HepG2 (cell line): Measurements from ENCODE around the gene MLST8. TPM values are rescaled to one million over a fixed set of nuclear protein-coding genes. Genes with fewer than 3 reads are reported as not detected.

Experiments
- ELF3 ChIP-seq: IDR thresholded peaks from 2 replicates; pipeline ENCODE4 v1.6.1; 2016; ENCODE audit warnings: missing genetic modification reagents, missing compliant biosample characterization
- KDM1A ChIP-seq: IDR thresholded peaks from 2 replicates; pipeline ENCODE4 v1.6.1; 2016; ENCODE audit warnings: missing compliant biosample characterization
- KMT2B ChIP-seq: IDR thresholded peaks from 2 replicates; pipeline ENCODE4 v1.6.1; 2016; ENCODE audit warnings: missing genetic modification reagents, missing compliant biosample characterization
- TOE1 ChIP-seq: sonication (generic); formaldehyde crosslinking; IDR thresholded peaks from 2 replicates; pipeline ENCODE4 v1.4.0; 2020; ENCODE audit warnings: mild to moderate bottlenecking, missing genetic modification reagents
- U2AF1 ChIP-seq: fragments of 200-400 bp; formaldehyde crosslinking; optimal IDR thresholded peaks from 2 replicates; pipeline ENCODE3; 2017; ENCODE audit warnings: mild to moderate bottlenecking, low read depth, low read length
- ZIK1 ChIP-seq: sonication (generic); formaldehyde crosslinking; IDR thresholded peaks from 2 replicates; pipeline ENCODE4 v1.5.0; 2020; ENCODE audit warnings: mild to moderate bottlenecking, low read depth, missing genetic modification reagents, borderline replicate concordance
- ZNF251 ChIP-seq: sonication (generic); formaldehyde crosslinking; IDR thresholded peaks from 2 replicates; pipeline ENCODE4 v1.9.0; 2021; ENCODE audit warnings: mild to moderate bottlenecking, missing genetic modification reagents
- ZNF496 ChIP-seq: sonication (generic); formaldehyde crosslinking; IDR thresholded peaks from 2 replicates; pipeline ENCODE4 v1.8.1; 2023; ENCODE audit warnings: mild to moderate bottlenecking, moderate library complexity, missing genetic modification reagents; ENCODE audit not compliant: insufficient replicate concordance
- ZNF501 ChIP-seq: sonication (generic); formaldehyde crosslinking; IDR thresholded peaks from 2 replicates; pipeline ENCODE4 v1.5.1; 2020; ENCODE audit warnings: mild to moderate bottlenecking, moderate library complexity, missing genetic modification reagents
- ZNF660 ChIP-seq: sonication (generic); formaldehyde crosslinking; IDR thresholded peaks from 2 replicates; pipeline ENCODE4 v1.5.1; 2020; ENCODE audit warnings: mild to moderate bottlenecking, low read depth, missing genetic modification reagents, borderline replicate concordance
- polyA plus RNA-seq, 8 experiments: library from polyadenylated mRNA; depleted of rRNA in 3 of 8; stranded (reverse) in 7 of 8; unstranded in 1 of 8; fragments of >200 nt; fragmentation: Illumina TruSeq in 4 of 8; extraction: Trizol in 4 of 8; gene quantifications; 2 replicates each; pipeline versions ENCODE4 v1.2.1 to v1.2.3, GENCODE V29; 2011 to 2016; ENCODE audit warnings: low read depth in 4 of 8, missing spikeins in 1 of 8, mixed read lengths in 1 of 8; ENCODE audit not compliant: insufficient read depth in 1 of 8
- total RNA-seq, 5 experiments: library from RNA; depleted of rRNA; stranded (reverse); fragments of >200 nt; fragmentation: Illumina TruSeq; extraction: Trizol; gene quantifications; 2 replicates each; pipeline ENCODE4 v1.2.3, GENCODE V29; 2016; ENCODE audit warnings: low read depth in 1 of 5
- TF ChIP-seq, protein P1 (sequence below): sonication (generic); formaldehyde crosslinking; IDR thresholded peaks from 2 replicates; pipeline ENCODE4 v1.9.0; 2022; ENCODE audit warnings: low read depth, missing genetic modification reagents
- TF ChIP-seq, protein P2 (sequence below): sonication (generic); formaldehyde crosslinking; IDR thresholded peaks from 2 replicates; pipeline ENCODE4 v1.4.0; 2020; ENCODE audit warnings: missing genetic modification reagents, mild to moderate bottlenecking, borderline replicate concordance
- TF ChIP-seq, protein P3 (sequence below): sonication (generic); formaldehyde crosslinking; IDR thresholded peaks from 2 replicates; pipeline ENCODE4 v1.4.0; 2020; ENCODE audit warnings: missing genetic modification reagents
- TF ChIP-seq, protein P4 (sequence below): IDR thresholded peaks from 2 replicates; pipeline ENCODE4 v1.4.0; 2020; ENCODE audit warnings: mild to moderate bottlenecking, missing genetic modification reagents
- TF ChIP-seq, protein P5 (sequence below), 2 experiments: sonication (generic) in 1 of 2; formaldehyde crosslinking in 1 of 2; IDR thresholded peaks; 2 replicates each; pipeline versions ENCODE4 v1.5.1 to v1.6.1; 2011 to 2020; ENCODE audit warnings: borderline replicate concordance in 1 of 2, low read depth in 1 of 2, low read length in 1 of 2, mild to moderate bottlenecking in 1 of 2, missing genetic modification reagents in 1 of 2, moderate library complexity in 1 of 2

The MLST8 gene
- total and polyA plus RNA-seq, 2 of the 13 experiments (the other 11 are each of a cell fraction or from before 2014, with no cell fraction given), result 30.8 to 72.7 TPM

DNA sequence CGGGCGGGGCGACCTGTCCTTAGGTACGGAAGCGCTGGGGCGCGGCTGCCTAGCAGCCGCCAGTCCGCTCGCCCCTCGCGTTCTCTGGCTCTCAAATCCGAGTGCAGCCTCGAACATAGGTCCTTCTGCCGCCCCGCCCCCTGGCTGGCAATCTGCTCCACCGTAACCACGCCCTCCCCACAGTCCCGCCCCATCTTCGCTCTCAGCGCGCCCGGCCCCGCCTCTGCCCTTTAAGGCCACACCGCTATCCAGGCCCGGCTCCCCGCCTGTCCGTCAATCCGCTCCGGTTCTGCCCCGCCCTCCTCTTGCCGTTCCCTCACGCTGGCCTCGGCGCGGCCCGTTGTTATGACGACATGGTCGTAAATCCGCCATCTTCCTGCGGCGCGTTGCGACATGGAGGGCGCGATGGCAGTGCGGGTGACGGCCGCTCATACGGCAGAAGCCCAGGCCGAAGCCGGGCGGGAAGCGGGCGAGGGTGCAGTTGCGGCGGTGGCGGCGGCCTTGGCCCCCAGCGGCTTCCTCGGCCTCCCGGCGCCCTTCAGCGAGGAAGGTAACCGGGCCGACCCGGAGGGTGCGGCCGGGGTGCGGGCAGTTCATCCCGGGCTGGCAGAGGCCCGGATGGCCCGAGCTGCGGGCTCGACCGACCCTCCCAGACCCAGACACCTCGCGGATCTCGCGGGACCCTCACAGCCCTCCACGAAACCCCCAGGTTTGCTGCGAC is 18.1 kb downstream of the MLST8 start, which contains the start of gene E4F1 (continued):
- TF ChIP-seq, protein P1, sequence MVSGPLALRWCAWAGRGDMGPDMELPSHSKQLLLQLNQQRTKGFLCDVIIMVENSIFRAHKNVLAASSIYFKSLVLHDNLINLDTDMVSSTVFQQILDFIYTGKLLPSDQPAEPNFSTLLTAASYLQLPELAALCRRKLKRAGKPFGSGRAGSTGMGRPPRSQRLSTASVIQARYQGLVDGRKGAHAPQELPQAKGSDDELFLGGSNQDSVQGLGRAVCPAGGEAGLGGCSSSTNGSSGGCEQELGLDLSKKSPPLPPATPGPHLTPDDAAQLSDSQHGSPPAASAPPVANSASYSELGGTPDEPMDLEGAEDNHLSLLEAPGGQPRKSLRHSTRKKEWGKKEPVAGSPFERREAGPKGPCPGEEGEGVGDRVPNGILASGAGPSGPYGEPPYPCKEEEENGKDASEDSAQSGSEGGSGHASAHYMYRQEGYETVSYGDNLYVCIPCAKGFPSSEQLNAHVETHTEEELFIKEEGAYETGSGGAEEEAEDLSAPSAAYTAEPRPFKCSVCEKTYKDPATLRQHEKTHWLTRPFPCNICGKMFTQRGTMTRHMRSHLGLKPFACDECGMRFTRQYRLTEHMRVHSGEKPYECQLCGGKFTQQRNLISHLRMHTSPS (CRISPR knock-in tag), result no peak
- TF ChIP-seq, protein P2, sequence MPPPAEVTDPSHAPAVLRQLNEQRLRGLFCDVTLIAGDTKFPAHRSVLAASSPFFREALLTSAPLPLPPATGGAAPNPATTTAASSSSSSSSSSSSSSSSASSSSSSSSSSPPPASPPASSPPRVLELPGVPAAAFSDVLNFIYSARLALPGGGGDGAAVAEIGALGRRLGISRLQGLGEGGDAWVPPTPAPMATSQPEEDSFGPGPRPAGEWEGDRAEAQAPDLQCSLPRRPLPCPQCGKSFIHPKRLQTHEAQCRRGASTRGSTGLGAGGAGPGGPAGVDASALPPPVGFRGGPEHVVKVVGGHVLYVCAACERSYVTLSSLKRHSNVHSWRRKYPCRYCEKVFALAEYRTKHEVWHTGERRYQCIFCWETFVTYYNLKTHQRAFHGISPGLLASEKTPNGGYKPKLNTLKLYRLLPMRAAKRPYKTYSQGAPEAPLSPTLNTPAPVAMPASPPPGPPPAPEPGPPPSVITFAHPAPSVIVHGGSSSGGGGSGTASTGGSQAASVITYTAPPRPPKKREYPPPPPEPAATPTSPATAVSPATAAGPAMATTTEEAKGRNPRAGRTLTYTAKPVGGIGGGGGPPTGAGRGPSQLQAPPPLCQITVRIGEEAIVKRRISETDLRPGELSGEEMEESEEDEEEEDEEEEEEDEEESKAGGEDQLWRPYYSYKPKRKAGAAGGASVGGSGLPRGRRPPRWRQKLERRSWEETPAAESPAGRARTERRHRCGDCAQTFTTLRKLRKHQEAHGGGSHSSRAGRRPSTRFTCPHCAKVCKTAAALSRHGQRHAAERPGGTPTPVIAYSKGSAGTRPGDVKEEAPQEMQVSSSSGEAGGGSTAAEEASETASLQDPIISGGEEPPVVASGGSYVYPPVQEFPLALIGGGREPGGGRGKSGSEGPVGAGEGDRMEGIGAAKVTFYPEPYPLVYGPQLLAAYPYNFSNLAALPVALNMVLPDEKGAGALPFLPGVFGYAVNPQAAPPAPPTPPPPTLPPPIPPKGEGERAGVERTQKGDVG (CRISPR knock-in tag), result no peak
- no peak for TF ChIP-seq TOE1 (CRISPR knock-in tag)
- TF ChIP-seq, protein P3, sequence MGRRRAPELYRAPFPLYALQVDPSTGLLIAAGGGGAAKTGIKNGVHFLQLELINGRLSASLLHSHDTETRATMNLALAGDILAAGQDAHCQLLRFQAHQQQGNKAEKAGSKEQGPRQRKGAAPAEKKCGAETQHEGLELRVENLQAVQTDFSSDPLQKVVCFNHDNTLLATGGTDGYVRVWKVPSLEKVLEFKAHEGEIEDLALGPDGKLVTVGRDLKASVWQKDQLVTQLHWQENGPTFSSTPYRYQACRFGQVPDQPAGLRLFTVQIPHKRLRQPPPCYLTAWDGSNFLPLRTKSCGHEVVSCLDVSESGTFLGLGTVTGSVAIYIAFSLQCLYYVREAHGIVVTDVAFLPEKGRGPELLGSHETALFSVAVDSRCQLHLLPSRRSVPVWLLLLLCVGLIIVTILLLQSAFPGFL (CRISPR knock-in tag), result no peak
- TF ChIP-seq, protein P4, sequence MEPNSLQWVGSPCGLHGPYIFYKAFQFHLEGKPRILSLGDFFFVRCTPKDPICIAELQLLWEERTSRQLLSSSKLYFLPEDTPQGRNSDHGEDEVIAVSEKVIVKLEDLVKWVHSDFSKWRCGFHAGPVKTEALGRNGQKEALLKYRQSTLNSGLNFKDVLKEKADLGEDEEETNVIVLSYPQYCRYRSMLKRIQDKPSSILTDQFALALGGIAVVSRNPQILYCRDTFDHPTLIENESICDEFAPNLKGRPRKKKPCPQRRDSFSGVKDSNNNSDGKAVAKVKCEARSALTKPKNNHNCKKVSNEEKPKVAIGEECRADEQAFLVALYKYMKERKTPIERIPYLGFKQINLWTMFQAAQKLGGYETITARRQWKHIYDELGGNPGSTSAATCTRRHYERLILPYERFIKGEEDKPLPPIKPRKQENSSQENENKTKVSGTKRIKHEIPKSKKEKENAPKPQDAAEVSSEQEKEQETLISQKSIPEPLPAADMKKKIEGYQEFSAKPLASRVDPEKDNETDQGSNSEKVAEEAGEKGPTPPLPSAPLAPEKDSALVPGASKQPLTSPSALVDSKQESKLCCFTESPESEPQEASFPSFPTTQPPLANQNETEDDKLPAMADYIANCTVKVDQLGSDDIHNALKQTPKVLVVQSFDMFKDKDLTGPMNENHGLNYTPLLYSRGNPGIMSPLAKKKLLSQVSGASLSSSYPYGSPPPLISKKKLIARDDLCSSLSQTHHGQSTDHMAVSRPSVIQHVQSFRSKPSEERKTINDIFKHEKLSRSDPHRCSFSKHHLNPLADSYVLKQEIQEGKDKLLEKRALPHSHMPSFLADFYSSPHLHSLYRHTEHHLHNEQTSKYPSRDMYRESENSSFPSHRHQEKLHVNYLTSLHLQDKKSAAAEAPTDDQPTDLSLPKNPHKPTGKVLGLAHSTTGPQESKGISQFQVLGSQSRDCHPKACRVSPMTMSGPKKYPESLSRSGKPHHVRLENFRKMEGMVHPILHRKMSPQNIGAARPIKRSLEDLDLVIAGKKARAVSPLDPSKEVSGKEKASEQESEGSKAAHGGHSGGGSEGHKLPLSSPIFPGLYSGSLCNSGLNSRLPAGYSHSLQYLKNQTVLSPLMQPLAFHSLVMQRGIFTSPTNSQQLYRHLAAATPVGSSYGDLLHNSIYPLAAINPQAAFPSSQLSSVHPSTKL (CRISPR knock-in tag), result peak; percentile 39; the same call in 1 of the 2 replicates
- TF ChIP-seq KMT2B (CRISPR knock-in tag), result no peak; the same call in 1 of the 2 replicates
- TF ChIP-seq, protein P5, sequence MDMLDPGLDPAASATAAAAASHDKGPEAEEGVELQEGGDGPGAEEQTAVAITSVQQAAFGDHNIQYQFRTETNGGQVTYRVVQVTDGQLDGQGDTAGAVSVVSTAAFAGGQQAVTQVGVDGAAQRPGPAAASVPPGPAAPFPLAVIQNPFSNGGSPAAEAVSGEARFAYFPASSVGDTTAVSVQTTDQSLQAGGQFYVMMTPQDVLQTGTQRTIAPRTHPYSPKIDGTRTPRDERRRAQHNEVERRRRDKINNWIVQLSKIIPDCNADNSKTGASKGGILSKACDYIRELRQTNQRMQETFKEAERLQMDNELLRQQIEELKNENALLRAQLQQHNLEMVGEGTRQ (IDR thresholded peaks at IDR 0.05; ENCODE audit: low read depth, low read length), result no peak
- TF ChIP-seq, protein P5 (CRISPR knock-in tag; IDR thresholded peaks at IDR 0.05; ENCODE audit: borderline replicate concordance), result peak; percentile 51; the same call in 1 of the 2 replicates
- TF ChIP-seq ZNF251 (CRISPR knock-in tag), result no peak
- 0 out of 2 replicates have a peak, but pooled peaks have one; percentile 19 for TF ChIP-seq ELF3 (CRISPR knock-in tag)
- no peak for TF ChIP-seq KDM1A
- no peak for TF ChIP-seq U2AF1
- no peak for TF ChIP-seq ZIK1 (CRISPR knock-in tag)
- TF ChIP-seq ZNF660 (CRISPR knock-in tag), result no peak
- peak; percentile 92 for TF ChIP-seq ZNF501 (CRISPR knock-in tag)
- TF ChIP-seq ZNF496 (CRISPR knock-in tag), result no peak
